ENCODE results near the gene SGPP2. TPM values are rescaled to one million over a fixed set of nuclear protein-coding genes. Genes with fewer than 3 reads are reported as not detected.

The SGPP2 gene
- total RNA-seq, 1 experiment from 2014 or later: 0.09 TPM

- H3K27me3 ChIP-seq (replicated peaks; ENCODE audit: insufficient read depth, low read depth, low read length, poor library complexity): no peaks in the 10 kb centered on the region
- intact Hi-C loops (cut with micrococcal nuclease; ENCODE audit: unreplicated experiment): no loop called here
- DNase-seq (ENCODE audit: low spot score): no peak
- ChIA-PET CTCF (no interaction called here), POLR2A (ENCODE audit: low non-redundant PET) (no interaction called here)
- H3K36me3 ChIP-seq (ENCODE audit: insufficient read depth, low read length, poor library complexity, severe bottlenecking): no peaks in the 10 kb centered on the region
- no peak overlapping the region for H3K27ac ChIP-seq (ENCODE audit: low read depth, low read length, poor library complexity, severe bottlenecking)
- no peaks in the 10 kb centered on the region for H3K4me1 ChIP-seq (ENCODE audit: insufficient read depth, low read length, poor library complexity, severe bottlenecking)
- H3K9me3 ChIP-seq (ENCODE audit: low read depth, low read length, poor library complexity, severe bottlenecking): no peaks in the 10 kb centered on the region
- TF ChIP-seq EZH2 (IDR thresholded peaks at IDR 0.05; ENCODE audit: borderline replicate concordance, low read depth, low read length, poor library complexity, severe bottlenecking) (no peak), CTCF (conservative IDR thresholded peaks at IDR 0.05; ENCODE audit: low read depth, low read length) (no peak)
- H3K4me3 ChIP-seq (ENCODE audit: low read depth, low read length, poor library complexity, severe bottlenecking): no peak overlapping the region
- no TSS peak for BruUV-seq (replicated peaks)
Measured at GRCh38 chr2:222504191-222504590, 79.8 kb downstream of the SGPP2 start.

- Histone ChIP-seq H3K36me3 (ENCODE audit: insufficient read depth, low read length, poor library complexity, severe bottlenecking) (no peaks in the 10 kb centered on the region), H3K27me3 (replicated peaks; ENCODE audit: insufficient read depth, low read depth, low read length, poor library complexity) (no peaks in the 10 kb centered on the region), H3K27ac (ENCODE audit: low read depth, low read length, poor library complexity, severe bottlenecking) (no peak overlapping the region), H3K4me1 (ENCODE audit: insufficient read depth, low read length, poor library complexity, severe bottlenecking) (no peaks in the 10 kb centered on the region), H3K9me3 (ENCODE audit: low read depth, low read length, poor library complexity, severe bottlenecking) (no peaks in the 10 kb centered on the region), H3K4me3 (ENCODE audit: low read depth, low read length, poor library complexity, severe bottlenecking) (no peak overlapping the region)
- no peak for DNase-seq (ENCODE audit: low spot score)
- ChIA-PET POLR2A (ENCODE audit: low non-redundant PET) (no interaction called here), CTCF (no interaction called here)
- intact Hi-C loops (cut with micrococcal nuclease; ENCODE audit: unreplicated experiment): no loop called here
- TF ChIP-seq EZH2 (IDR thresholded peaks at IDR 0.05; ENCODE audit: borderline replicate concordance, low read depth, low read length, poor library complexity, severe bottlenecking): no peak
- TF ChIP-seq CTCF (conservative IDR thresholded peaks at IDR 0.05; ENCODE audit: low read depth, low read length): no peak
- BruUV-seq (replicated peaks): no TSS peak
Measured at GRCh38 chr2:222504719-222505118, 80.4 kb downstream of the SGPP2 start.

GRCh38 chr2:222506230-222506935 lies 82.0 kb downstream of the SGPP2 start:
- ChIA-PET CTCF (no interaction called here), POLR2A (ENCODE audit: low non-redundant PET) (no interaction called here)
- TF ChIP-seq CTCF (conservative IDR thresholded peaks at IDR 0.05; ENCODE audit: low read depth, low read length) (no peak), EZH2 (IDR thresholded peaks at IDR 0.05; ENCODE audit: borderline replicate concordance, low read depth, low read length, poor library complexity, severe bottlenecking) (no peak)

More at GRCh38 chr2:222506230-222506935, 82.0 kb downstream of the SGPP2 start:
- Histone ChIP-seq H3K27ac (ENCODE audit: low read depth, low read length, poor library complexity, severe bottlenecking) (no peak overlapping the region), H3K4me3 (ENCODE audit: low read depth, low read length, poor library complexity, severe bottlenecking) (no peak overlapping the region), H3K4me1 (ENCODE audit: insufficient read depth, low read length, poor library complexity, severe bottlenecking) (no peaks in the 10 kb centered on the region), H3K27me3 (replicated peaks; ENCODE audit: insufficient read depth, low read depth, low read length, poor library complexity) (no peaks in the 10 kb centered on the region), H3K9me3 (ENCODE audit: low read depth, low read length, poor library complexity, severe bottlenecking) (no peaks in the 10 kb centered on the region), H3K36me3 (ENCODE audit: insufficient read depth, low read length, poor library complexity, severe bottlenecking) (no peaks in the 10 kb centered on the region)
- intact Hi-C loops (cut with micrococcal nuclease; ENCODE audit: unreplicated experiment): no loop called here
- DNase-seq (ENCODE audit: low spot score): no peak
- no TSS peak for BruUV-seq (replicated peaks)
